ENCODE results near the gene OXTR.

The OXTR gene

DNA sequence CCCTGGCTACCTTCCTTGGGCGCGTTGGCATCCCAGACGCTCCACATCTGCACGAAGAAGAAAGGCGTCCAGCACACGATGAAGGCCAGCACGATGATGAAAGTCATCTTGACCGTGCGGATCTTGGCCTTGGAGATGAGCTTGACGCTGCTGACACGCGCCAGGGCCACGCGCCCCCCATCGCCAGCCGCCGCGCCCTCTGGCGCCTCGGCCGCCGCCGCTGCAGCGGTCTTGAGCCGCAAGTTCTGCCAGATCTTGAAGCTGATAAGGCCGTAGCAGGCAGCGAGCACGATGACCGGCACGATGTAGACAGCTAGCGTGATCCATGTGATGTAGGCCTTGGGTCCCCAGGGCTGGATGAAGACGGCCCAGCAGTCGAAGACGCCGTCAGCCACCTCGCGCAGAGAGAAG, 2.2 kb downstream of the OXTR start:
- no peak for DNase-seq

DNA sequence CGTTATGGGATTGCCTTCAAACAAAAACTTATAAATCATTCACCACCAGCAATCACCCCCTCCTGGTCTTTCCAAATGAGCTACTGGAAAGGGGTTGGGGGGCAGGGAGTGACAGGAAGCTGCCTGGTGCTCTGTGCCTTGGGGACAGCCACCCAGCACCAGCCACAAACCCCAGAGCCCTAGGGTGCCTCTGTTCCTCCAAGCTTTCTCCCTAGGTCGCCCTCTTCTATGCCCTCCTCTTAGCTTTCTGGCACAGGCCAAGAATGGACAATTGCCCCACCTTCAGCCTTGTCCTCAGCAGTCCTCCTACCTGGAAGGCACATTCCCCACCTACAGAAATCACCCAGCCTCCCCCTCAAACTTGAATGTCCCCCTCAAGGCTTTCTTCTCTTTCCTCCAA, 3.3 kb downstream of the OXTR start:
- no peak for DNase-seq

DNA sequence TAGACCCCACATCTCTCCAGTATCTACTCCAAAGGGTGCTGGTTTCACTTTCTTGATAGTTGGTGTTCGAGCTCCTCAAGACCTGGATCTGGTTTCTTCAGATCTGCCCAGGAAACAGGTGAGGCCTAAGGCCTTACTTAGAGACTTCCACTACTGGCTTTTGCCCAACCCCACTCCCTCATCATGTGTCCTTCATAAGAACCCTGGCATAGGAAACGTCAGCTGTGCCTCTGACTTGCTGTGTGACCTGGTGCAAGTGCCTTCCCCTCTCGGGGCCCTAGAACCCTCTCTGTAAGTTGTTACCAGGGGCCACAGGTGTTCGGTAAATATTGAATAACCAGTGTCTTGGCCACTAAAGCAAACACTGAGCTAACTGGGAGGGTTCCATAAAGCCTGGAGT, 3.9 kb downstream of the OXTR start:
- no peak for DNase-seq

DNA sequence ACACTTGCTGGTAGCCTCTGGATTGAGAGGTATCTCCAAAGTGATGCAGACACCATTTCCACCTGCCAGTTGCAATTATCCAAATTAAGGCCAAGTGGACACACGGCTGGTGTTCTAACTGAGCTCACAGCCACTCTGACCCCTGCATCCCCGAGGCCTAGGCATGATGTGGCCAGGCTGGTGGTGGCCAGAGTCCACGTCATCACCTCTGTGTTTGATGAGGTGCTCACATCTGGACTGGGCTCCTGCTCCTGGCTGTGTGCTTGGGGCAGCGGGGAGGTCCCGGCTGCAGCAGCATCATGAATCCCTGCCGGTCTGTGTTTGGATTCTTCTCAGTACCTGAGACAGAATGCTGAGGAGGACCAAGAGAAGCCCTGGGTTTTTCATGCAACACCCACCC, 4.9 kb downstream of the OXTR start:
- no peak for DNase-seq

DNA sequence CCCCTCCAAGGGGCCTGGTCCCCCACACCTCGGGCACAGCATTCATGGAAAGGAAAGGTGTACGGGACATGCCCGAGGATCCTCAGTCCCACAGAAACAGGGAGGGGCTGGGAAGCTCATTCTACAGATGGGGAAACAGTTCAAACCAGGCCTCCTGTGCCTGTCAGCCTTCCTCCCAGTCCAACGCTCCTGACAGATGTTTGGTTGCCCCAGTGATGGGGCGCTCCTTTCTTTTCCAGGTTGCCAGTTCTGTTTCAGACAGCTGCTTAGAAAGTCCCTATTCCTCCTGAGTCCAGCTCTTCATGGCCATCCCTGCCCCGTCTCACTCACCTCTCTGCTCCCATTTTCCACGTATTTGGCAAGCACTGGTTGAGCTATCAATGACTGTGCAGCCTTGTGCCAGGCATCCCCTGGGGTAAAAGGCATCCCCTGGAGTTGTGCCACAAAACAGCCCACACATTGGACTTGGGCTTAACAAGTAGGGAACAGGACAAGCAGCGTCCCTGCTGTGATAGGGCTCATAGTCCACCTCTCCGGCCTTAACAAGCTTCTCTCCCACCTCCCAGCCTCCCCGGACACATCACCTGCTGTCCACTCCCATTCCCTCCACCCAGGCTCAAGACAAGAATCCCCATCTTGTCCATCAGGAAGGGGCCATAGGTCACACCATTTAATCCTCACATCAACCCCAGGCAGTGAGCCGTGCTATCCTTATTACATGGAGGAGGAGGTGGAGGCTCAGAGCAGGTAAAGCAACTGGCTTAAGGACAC, 6.6 kb downstream of the OXTR start:
- DNase-seq, result no peak

DNA sequence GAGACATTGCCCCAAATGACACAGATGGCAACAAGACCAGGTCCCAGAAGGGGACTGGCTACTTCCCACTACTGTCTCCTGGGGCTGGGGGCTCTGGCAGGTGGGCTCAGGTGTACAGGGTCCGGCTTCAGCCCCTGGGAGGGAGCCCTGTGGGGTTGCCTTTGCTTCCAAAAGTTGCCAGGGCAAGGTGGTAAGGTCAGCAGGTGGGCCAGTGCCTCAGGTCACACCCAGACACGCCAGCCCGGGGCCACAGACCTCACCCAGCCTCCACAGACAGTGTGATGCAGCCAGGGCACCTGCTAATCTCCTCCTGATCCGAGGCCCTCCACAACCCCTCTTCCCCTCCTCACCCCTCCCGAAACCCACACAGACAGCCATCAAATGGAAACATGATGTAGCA, 7.5 kb downstream of the OXTR start:
- no peak for DNase-seq

DNA sequence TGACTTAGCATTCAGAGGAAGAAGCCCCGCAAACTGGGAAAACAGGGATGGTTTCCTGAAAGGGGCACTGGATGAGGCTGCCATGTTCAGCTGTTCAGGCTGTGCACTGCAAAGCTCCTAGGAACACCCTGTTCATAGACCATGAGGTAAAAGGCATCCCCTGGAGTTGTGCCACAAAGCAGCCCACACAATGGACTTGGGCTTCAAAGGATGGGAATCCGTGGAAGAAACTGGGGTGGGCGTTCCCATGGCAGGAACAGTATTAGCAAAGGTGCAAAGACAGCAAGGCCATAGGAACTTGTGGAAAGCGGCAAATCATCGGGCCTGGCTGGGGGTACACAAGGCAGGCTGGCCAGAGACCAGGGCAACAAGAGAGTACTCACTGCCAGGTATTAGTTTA, 8.9 kb downstream of the OXTR start:
- no peak for DNase-seq

GRCh38 chr3:8760091-8760490, 9.3 kb downstream of the OXTR start:
- DNase-seq, result no peak

DNA sequence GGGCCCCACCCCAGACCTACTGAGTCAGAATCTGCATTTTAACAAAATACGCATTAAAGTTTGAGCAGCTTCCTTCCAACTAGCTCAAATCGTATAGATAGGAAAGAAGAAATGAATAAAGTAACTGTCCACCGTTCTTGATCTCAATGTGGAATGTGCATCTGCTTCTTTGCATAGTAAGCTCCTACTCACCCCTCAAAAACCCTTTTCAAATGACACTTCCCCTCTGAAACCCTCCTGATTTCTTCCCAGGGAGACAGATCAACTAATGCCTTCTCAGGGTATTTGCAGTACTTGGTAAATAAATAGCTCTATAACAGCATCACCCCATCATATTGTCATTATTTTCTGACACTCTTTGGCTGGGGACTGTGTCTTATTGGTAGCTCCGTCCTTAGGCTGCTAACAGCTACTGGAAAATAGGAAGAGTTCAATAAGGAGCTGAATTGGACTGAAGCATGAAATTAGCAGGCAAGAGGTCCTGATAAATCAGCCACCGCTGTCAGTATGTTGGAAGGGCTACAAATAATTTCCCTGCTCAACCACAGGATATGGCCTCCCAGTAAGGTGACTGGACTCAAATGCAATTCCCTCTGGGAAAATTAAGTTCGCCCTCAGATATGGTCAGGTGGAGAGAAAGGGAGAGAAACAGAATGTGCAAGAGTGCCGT, 10.2 kb downstream of the OXTR start:
- no peak for DNase-seq

DNA sequence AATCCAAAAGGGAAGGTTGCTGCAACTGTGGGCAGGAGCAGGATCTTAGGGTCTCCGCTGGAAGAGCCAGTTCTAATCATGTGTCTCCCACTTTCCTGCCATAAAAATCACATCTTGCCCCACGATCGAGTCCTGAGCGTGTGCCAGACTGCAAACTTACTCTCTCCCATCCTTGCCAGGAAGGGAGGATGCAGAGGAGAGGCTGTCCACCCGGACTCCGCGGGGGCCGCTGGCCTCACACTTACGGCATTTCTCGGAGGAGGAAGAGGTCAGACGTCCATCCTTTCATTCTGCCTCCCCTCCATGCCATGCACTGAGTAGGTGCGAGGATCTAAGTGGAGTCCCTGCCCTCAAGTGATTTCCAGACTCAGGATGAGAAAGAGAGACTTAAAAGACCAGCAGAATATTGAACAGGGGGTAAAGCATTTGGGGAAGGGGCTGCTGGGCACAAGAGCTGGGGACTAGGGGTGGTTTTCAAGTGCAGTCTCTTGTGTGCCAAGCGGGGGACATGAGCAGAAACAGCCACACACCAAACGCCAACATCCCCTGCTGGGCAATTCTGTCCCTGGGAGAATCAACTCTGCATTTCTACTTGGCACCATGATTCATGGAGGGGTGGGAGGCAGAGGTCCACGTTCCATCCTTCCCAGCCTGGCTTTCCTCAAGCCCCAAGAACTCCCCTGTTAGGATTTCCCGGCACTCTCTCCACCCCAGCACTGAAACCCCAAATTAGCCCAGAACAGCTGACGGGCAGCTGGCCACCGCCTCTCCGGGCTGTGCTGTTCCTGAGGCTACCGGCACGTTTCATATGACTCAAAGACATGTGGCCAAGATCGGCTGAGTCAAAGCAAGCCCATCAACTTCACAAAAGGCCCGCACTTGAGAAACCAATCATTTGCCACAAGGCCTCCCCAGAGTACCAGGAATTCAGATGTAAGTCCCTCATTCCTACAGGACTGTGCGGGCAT, 11.6 kb downstream of the OXTR start:
- DNase-seq, result no peak

- DNase-seq, result no peak
Observed at GRCh38 chr3:8756671-8757070, 12.7 kb downstream of the OXTR start.

DNA sequence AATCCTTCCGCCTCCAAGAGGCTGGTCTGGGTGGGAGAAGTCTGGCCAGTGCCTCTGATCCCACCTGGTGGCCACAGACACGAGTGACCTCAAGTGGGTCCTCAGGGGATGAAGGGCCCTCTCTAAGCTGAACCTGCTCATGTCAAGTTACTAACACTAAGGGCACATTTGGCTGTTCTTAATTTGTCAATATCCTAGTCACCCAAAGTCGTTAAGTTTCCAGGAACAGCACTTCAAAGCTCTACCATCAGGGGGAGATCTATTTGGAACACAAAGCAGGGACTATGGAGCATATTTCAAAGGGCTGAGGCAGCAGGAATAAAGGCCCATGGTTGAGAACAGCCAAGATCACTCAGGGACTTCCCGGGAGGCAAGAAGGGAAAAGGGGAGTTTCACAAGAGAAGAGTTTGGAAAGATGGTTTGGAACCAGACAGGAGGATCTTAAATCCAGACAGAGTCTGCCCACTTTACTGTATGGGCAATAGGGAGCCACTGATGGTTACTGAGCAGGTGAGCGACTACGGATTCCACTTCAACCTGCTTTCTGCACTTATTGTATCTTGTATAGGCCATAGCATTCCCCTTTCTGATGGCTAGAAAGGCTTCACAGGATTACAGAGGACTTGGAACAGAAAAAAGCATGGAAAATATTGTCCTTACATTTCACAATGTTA, 13.7 kb downstream of the OXTR start:
- DNase-seq, result no peak

- no peak for DNase-seq
Observed at GRCh38 chr3:8755097-8755496, 14.3 kb downstream of the OXTR start.

DNA sequence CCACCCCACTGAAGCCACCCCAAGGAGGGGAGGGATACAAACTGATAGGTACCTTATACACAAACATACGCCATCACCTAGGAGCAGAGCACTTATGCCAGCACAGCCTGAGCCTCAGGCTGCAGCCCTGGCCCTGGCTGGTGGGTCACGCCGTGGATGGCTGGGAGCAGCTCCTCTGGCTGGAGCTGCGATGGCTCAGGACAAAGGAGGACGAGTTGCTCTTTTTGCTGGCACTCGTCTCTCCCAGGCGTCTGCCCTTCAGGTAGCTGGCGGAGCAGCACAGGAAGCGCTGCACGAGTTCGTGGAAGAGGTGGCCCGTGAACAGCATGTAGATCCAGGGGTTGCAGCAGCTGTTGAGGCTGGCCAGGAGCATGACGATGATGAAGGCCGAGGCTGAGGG, 16.6 kb downstream of the OXTR start:
- no peak for DNase-seq

DNA sequence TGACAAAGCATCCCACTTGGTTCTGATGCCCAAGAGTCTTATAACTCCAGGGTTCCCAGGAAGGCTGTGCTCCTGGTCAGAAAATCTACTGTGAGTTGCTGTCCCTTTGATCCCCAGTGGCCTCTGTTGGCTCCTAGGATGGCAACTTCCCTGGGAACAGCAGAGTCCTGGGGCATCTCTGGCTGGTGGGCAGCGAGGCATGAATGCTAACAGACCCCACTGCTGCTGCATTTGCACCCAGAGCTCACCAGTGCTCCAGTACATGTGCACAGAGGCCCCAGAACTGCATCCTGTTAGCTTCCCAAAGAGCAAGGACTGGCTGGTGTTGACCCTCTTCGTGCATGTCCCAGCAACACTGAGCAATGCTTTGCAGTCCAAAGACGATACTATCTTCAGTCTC, 20.1 kb downstream of the OXTR start:
- no peak for DNase-seq

DNA sequence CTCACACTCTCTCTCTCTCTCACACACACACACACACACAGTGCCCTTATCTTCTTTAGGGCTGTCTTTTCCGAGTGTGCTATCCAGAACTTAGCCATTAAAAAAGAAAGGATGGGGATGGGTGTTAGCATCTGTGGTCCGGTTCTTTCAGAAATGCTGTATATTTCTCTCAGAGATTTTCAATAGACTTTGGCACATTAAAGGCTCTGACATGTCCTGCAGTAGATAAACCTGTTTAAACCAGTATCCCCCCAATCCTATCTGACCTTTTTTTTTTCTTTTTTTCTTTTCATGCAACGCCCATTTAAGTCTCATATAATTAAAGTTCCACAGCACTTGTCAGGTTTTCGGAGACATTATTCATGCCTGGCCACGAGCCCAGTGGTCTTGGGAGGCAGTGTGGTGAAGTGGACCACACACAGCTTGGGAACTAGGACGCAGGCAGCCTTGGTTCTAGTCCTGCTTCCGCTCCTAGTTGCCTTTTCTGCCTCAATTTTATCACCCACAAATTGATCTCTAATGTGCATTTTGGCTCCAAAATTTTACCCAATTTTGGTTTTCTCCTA, 22.6 kb downstream of the OXTR start:
- DNase-seq, result no peak

- DNase-seq, result no peak
Observed at GRCh38 chr3:8745619-8746370, 23.6 kb downstream of the OXTR start.

GRCh38 chr3:8743911-8744310, 25.5 kb downstream of the OXTR start:
- DNase-seq, result no peak

DNA sequence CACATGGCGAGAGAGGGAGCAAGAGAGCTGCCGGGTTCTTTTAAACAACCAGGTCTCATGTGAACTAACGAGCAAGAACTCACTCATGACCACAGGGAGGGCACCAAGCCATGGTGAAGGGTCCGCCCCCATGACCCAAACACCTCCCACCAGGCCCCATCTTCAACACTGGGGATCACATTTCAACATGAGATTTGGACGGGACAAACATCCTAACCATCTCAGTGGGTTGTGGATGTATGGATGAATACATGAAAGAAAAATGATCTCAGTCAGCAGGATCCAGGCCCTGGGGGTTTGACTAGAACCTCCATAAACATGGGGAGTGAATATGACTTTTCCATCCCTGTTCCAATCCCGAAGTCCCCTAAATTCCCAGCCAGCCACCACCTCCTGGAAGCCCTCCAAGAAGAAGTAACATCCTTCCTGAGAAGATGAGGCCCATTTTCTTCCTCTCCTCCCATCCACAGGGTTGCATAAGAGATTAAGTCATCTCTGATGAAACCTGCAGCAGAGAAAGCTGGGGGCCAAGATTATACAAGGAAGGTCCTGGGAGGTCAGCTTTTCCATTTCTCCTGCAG, 26.3 kb downstream of the OXTR start:
- DNase-seq, result no peak

- no peak for DNase-seq
Observed at GRCh38 chr3:8741581-8742261, 27.7 kb downstream of the OXTR start.
